Activated CD4-positive, alpha-beta T cell treated with anti-CD3 and anti-CD28 coated beads, Interleukin-2, amount 50 U/mL, for 48 hours (primary cell): ENCODE data around the gene CSRP2.
A peak's percentile ranks its signal among the peaks of the same experiment; 100 is the strongest.

ENCODE experiments used
- DNase-seq, 2 experiments: peaks; one replicate each; pipeline ENCODE4 v3.0.0-alpha.2; 2020

The CSRP2 gene

GRCh38 chr12:76859611-76860010 is 19.2 kb downstream of the CSRP2 start:
- DNase-seq = no peak

DNA sequence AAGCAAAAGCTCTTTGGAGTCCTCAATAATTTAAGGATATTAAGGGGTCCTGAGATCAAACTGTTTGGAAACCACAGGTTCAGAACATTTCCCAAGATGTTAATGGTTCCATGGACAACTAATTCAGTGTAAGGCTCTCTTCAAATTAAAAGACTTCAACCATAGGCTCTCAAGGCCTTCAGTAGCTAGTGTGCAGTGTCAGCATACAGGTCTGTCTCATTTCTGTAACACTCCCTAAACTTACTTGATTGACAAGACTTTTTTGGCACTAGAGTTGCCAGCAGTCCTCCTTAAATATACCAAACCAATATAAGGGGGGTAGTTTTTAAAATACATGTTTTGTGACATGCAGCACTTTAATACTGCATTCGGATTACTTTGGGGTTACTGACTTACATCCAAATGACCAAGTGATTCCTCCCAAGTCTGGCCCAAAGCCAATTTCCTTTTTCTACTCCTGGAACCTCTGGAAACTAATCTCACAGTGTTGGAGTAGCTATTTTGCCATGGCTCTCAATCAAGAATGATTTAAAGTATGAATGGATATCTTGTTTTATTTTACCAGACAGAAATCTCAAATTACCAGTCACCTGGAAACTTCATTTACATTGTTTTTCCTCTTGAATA is 22.7 kb downstream of the CSRP2 start:
- DNase-seq = no peak

DNA sequence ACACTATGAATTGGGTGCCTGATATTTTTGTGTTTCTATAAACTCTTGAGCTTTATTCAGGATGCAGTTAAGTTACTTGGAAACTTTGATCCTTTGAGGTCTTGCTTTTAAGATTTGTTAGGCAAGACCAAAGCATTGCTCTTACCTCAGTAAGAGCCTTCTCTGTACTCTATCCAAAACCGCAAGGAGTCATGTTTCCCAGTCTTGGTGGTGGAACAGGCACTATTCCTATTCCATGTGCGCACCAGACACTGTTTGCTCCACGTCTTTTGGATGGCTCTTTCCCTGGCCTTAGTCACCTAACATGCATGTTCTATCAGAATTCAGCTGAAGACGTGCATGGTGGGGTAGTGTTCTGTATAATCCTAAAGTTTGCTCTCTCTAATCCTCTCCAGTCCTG is 23.5 kb downstream of the CSRP2 start:
- DNase-seq = no peak

DNA sequence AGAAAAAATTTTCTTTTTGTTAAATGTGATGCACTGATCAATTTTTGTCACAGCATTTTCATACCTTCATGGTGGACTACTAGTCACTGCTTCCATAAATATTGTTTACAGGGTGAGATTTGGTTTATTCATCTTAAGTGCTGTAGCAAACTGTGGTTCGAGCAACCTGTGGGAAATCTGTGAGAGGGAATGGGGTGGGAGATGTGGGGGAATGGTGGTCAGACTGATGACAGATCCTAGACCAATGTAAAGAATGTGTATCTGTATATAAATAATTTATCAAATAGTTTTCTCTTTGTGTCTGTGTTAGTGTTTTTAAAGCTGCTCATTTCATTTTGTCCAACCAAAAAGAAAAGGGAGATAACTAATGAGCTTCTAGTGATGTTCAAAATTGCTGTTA is 26.7 kb downstream of the CSRP2 start:
- no peak for DNase-seq

- DNase-seq = no peak
Observed at GRCh38 chr12:76848132-76848531, 30.7 kb downstream of the CSRP2 start.

DNA sequence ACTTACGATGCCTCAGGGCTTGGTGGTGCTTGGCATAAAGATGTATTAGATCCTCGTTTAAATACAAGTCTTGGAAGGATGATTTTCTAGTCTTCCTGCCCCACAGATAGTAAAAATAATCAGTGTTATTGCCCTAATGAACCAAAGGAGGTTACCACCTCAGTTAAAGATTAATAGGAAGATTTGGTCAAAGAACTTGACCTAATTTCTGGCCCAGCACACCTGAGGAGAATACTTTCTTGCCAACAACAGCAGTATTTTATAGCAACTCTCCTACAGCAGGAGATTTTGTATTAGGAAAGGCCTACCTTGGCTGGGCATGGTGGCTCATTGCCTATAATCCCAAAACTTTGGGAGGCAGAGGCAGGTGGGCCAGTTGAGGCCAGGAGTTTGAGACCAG is 31.6 kb downstream of the CSRP2 start:
- no peak for DNase-seq

DNA sequence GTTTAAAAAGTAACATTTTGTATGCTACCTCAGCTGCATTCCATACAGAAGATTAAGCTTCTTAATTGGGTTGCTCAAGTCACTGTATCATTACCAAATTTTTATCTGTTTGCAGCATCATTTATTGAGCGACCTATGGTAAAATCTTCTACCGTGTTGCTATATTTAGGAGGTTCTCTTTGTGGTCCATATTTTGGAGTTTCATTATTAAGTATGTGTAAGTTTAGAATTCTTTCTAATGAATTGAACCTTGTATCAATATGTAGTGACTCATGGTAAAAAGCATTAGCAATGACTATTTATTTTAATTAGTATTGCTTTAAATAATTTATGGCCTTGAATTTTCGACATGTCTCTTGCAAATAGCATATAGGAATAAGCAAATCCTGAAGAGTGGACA is 42.2 kb downstream of the CSRP2 start:
- no peak for DNase-seq

DNA sequence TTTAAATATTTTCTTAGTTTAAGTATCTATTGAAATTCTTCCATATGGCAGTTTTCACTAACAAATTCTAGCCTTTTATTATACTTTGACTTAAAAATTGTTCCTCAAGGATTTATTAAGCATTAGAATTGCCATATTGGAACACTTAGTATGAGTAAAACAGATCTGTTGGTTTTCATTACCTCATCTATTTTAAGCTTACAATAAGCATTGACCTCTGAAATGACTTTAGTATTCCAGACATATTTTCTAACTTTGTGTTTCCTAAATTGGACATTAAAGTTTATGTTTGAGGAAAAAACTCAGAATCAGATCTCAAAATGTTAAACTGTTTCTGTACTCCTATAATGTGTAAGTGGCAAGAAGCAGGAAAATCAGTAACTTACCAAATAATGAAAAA is 48.4 kb downstream of the CSRP2 start:
- DNase-seq = no peak

DNA sequence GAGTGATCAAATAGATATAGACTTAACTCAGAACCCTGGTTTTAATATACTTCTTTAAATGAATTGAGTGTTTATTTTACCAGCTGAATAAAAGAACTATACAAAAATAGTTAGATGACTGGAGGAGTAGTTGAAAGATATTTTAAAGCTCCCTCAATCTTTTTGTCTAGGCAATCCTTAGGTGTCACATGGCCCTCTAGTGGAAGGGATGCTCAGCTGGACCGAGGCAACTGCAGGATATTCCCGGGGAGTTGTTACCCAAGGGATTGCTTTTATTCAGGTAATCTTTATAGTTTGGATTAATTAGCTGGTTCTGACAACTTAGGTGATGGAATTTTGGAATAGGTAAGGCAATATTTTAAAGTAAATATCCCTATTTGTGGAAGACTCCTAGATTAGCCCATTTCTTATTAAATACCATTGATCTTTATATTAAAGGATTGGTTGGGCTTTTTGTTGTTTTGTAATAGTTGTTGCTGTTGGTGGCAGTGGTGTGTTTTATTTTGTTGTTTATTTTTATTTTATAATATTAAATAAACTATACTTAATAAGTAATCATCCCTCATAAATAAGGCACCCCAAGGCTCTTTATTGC is 57.8 kb downstream of the CSRP2 start:
- DNase-seq = peak in 1 of 2 experiments; percentile 4

DNA sequence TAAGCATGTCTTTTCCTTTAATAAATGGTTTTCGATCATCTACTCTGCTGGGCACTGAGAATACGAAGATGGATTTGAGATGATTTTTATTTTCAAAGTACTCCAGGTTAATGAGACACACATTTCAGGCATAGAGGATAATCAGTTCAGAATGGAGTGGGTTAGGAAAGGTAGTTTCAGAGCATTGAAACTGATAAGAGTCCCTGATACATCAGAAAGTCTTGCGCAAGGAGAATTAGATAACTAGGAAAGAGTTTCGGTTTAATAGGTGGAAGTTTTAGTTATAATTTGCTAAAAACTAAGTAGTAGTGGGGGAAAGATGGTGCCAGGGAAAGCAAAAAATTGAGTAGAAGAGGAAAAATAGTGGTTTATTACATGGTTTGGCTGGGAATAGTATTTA is 64.8 kb downstream of the CSRP2 start:
- no peak for DNase-seq

DNA sequence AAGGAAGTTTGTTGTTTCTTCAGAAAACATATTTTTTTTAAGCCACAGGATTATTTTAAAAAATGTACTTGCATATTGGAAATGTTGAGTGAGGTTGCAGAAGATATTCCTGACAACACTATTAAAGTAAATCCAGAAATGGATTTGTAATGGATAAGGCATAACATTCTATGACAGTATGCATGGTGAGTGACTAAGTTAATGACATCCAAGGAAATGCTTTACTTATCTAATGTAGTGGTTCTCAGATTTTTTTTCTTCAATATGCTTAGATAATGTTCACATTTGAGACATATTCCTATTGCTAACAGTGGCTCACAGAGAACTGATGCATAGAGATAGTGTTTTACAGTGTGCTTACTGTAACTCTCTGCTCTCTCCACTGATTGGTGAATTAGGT is 65.6 kb downstream of the CSRP2 start:
- no peak for DNase-seq

DNA sequence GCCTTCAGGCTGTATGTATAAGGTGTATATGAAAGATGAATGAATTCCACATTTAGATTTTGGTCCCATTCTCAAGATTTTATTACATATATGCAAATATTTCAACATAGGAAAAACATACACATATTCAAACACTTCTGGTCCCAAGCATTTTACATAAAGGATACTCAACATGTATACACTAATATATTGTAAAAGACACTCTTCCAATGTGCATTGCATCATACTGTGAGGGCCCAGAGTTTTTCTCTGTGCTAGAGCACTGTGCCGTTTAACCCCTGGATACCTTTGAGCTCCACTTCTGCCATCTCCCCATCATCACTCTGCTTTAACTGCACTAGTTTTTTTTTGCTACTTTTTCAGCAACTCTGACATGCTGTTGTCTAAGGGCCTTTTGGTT is 66.8 kb downstream of the CSRP2 start:
- DNase-seq = no peak

GRCh38 chr12:76810671-76811419 is 68.0 kb downstream of the CSRP2 start:
- DNase-seq = no peak
